Fibroblast of skin of back (primary cell): ENCODE data around the gene PTPN3.

Experiments
- DNase-seq: peaks from one replicate; pipeline ENCODE4 v3.0.0-alpha.2; 2013

Gene PTPN3

DNA sequence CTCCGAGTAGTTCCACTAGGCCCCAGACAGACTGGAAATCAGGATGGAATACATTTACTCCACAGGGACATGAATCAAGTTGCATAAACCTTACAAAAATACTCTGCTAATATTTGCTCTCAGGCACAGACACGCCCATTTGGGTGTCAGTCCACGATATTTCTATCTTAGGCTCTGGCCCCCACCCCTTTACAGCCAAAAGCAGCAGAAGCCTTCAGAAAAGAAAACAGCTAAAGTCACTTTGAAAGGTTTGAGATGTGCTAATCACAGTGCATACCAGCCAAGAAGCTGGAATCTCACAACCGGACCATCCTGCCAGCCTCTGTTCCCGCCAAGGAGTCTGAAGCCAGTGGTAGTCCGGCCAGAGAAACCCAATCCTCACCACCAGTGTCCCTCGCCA lies 22.6 kb downstream of the PTPN3 start:
- no peak for DNase-seq

GRCh38 chr9:109474944-109475343 lies 23.2 kb downstream of the PTPN3 start:
- DNase-seq: no peak

GRCh38 chr9:109474170-109474569 lies 23.9 kb downstream of the PTPN3 start:
- no peak for DNase-seq

- DNase-seq: no peak
Observed at GRCh38 chr9:109473329-109473728, 24.8 kb downstream of the PTPN3 start.

- DNase-seq: no peak
Observed at GRCh38 chr9:109471475-109472393, 26.4 kb downstream of the PTPN3 start.

GRCh38 chr9:109469646-109470358 lies 28.3 kb downstream of the PTPN3 start:
- peak; percentile 71 for DNase-seq

DNA sequence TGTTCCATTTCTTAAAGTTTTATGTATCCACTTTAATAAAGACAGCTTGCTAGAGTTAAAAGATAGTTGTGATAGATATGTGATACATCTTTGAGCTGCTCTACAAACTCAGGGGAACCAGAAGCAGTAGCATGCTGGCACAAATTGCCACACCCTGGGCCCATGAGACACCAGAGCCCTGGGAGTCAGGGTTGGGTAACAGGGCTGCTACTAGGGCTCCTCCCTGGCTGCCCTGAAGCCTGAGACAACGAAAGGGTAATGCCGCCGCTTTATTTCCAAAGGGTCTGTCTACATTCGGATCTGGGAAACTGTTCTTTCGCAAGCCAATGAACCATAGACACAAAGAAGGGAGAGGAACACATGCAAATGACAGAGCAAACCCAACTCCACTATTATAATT lies 29.2 kb downstream of the PTPN3 start:
- DNase-seq: no peak

- DNase-seq: no peak
Observed at GRCh38 chr9:109467936-109468335, 30.2 kb downstream of the PTPN3 start.

GRCh38 chr9:109466623-109467590 lies 31.2 kb downstream of the PTPN3 start:
- DNase-seq: no peak

- no peak for DNase-seq
Observed at GRCh38 chr9:109463924-109464625, 34.0 kb downstream of the PTPN3 start.

DNA sequence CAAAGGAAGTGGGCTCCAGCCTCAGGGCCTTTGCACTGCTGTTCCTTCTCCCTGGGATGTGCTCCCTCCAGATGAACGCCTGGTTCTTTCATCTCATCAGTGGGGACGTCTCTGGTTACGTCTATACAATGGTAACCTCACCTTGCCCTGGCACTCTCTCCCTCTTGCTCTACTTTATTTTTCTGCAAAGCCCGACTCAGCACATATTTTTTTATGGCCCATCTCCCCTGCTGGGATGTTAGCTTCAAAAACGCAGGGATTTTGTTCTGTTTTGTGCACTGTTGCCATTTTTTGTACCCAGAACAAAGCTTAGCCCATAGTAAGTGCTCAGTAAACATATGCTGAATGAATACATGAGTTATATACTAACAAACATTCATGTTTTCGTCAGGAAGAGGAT lies 37.5 kb downstream of the PTPN3 start:
- no peak for DNase-seq

DNA sequence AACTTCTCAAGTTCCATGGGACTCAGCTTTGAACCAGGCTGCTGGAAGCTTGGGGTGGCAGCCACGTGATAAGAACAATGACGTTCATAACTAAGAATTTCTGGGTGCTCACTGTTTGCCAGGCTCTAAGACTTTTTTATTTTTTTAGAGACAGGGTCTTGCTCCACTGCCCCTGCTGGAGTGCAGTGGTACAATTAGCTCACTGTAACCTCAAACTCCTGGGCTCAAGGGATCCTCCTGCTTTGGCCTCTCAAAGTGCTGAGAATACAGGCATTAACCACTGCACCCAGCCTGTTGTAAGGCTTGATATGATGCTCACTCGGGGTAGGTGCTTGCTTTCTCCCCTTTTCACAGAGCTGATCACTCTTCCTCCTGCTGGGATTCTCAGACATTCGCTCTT lies 38.7 kb downstream of the PTPN3 start:
- DNase-seq: no peak

GRCh38 chr9:109458453-109459211 lies 39.5 kb downstream of the PTPN3 start:
- DNase-seq: no peak

- DNase-seq: no peak
Observed at GRCh38 chr9:109456811-109457210, 41.3 kb downstream of the PTPN3 start.

- no peak for DNase-seq
Observed at GRCh38 chr9:109455861-109456260, 42.2 kb downstream of the PTPN3 start.

- no peak for DNase-seq
Observed at GRCh38 chr9:109455391-109455790, 42.7 kb downstream of the PTPN3 start.

GRCh38 chr9:109454601-109455155 lies 43.4 kb downstream of the PTPN3 start:
- no peak for DNase-seq

DNA sequence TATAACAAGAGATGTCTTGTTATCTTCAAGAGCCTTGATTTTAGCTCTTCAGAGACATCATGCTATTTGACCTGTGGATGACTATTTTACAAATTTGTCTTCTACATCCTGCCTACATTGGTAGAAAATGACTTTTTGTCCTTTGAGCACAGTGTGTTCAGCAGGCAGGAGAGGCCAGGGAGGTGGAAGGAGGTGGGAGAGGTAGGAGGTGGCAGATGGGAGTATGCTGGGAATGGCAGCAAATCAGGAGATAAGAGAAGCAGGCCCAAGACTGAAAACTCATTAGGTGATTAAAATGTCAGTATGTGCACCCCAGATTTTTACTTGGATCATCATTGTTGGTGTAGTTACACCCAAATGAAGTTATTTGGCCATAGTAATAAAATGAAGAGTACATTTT lies 44.1 kb downstream of the PTPN3 start:
- DNase-seq: no peak

DNA sequence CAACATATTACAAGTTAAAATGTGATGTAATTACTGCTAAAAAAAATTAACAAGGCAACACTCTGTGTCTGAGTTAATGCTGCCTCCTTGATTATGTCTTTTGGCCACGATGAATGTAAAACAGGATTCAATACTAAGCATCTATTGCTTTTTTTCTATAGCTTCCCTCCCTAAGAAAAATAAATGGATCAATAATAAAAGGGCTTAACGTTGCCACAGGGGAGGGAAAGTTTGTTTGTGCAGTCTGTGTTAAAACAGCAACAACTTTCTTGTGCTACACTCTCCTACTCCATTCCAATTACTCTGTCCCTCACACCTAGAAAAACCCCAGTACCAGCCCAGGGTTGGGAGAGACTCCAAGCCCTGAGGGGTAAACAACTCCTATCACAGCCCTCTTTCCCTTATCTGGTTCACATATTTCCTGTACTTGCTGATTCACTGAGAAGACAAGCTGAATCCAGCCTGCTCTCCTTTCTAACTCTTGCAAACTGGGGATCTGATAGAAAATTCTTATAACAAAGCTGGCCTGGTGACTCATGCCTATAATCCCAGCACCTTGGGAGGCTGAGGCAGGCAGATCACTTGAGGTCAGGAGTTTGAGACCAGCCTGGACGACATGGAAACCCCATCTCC lies 44.8 kb downstream of the PTPN3 start:
- peak; percentile 62 for DNase-seq

- no peak for DNase-seq
Observed at GRCh38 chr9:109452761-109453160, 45.3 kb downstream of the PTPN3 start.
